Fibroblast of lung (primary cell): ENCODE measurements around the gene EFHD1. TPM values are rescaled to one million over a fixed set of nuclear protein-coding genes. Genes with fewer than 3 reads are reported as not detected.

Experiments used
- DNase-seq, 2 donors: peaks; one replicate each; pipeline versions ENCODE4 v3.0.0 to v3.0.0-alpha.2; 2010; ENCODE audit warnings: low read depth in 2 of 2
- H2AFZ ChIP-seq: 2 replicates; pipeline ENCODE4 v1.5.1; 2012; ENCODE audit warnings: low read length, control low read depth, inconsistent platforms
- H3K27ac ChIP-seq: 2 replicates; pipeline ENCODE4 v1.5.1; 2011; ENCODE audit warnings: low read length, control low read depth; ENCODE audit not compliant: insufficient read depth
- H3K27me3 ChIP-seq: 2 replicates; pipeline ENCODE4 v1.5.1; 2011; ENCODE audit warnings: mild to moderate bottlenecking, low read length; ENCODE audit not compliant: control insufficient read depth, insufficient read depth
- H3K36me3 ChIP-seq: 2 replicates; pipeline ENCODE4 v1.5.1; 2011; ENCODE audit warnings: low read length; ENCODE audit not compliant: control insufficient read depth, insufficient read depth
- H3K4me1 ChIP-seq: 2 replicates; pipeline ENCODE4 v1.5.1; 2011; ENCODE audit warnings: low read length; ENCODE audit not compliant: control insufficient read depth, insufficient read depth; ENCODE audit errors: extremely low read depth
- H3K4me2 ChIP-seq: 2 replicates; pipeline ENCODE4 v1.5.1; 2011; ENCODE audit warnings: low read length, control low read depth; ENCODE audit not compliant: insufficient read depth; ENCODE audit errors: extremely low read depth
- H3K4me3 ChIP-seq, 4 experiments: fragments of 200-600 bp in 1 of 4; sonication (generic) in 1 of 4; replicated peaks in 1 of 4; 2 replicates each; pipeline ENCODE4 v1.5.1; 2011 to 2016; ENCODE audit warnings: low read length in 4 of 4, low read depth in 3 of 4, mild to moderate bottlenecking in 3 of 4, control low read depth in 2 of 4, inconsistent platforms in 1 of 4, mixed read lengths in 1 of 4; ENCODE audit not compliant: insufficient read depth in 1 of 4; ENCODE audit errors: control extremely low read depth in 1 of 4
- H3K79me2 ChIP-seq: 2 replicates; pipeline ENCODE4 v1.5.1; 2012; ENCODE audit warnings: mild to moderate bottlenecking, low read length, inconsistent platforms; ENCODE audit not compliant: control insufficient read depth, insufficient read depth
- H3K9ac ChIP-seq: 2 replicates; pipeline ENCODE4 v1.5.1; 2011; ENCODE audit warnings: mild to moderate bottlenecking, low read length, control low read depth; ENCODE audit not compliant: insufficient read depth
- H3K9me3 ChIP-seq: 2 replicates; pipeline ENCODE4 v1.5.1; 2012; ENCODE audit warnings: low read depth, low read length; ENCODE audit not compliant: control insufficient read depth, insufficient read depth
- H4K20me1 ChIP-seq: 2 replicates; pipeline ENCODE4 v1.5.1; 2011; ENCODE audit warnings: low read length; ENCODE audit not compliant: control insufficient read depth, insufficient read depth; ENCODE audit errors: extremely low read depth
- CTCF ChIP-seq, 2 donors: IDR thresholded peaks in 1 of 2; conservative IDR thresholded peaks in 1 of 2; 1 replicate in 1 of 2; 2 replicates in 1 of 2; pipeline ENCODE4 v1.5.1; 2011 to 2012; ENCODE audit warnings: low read length in 2 of 2, control low read depth in 1 of 2, inconsistent platforms in 1 of 2, low read depth in 1 of 2, mild to moderate bottlenecking in 1 of 2
- EZH2 ChIP-seq: IDR thresholded peaks from 2 replicates; pipeline ENCODE4 v1.5.1; 2012; ENCODE audit warnings: low read length, control low read depth, mild to moderate bottlenecking; ENCODE audit errors: missing control alignments
- polyA plus RNA-seq, 2 donors: library from polyadenylated mRNA; depleted of rRNA in 1 of 2; stranded (reverse) in 1 of 2; unstranded in 1 of 2; fragments of >200 nt; gene quantifications; 2 replicates each; pipeline ENCODE4 v1.2.1, GENCODE V29; 2011 to 2012; ENCODE audit warnings: missing spikeins in 1 of 2
- total RNA-seq: library from RNA; depleted of rRNA; stranded (reverse); fragments of >200 nt; gene quantifications from 2 replicates; pipeline ENCODE4 v1.2.1, GENCODE V29; 2014

The EFHD1 gene
- total and polyA plus RNA-seq, 2 donors (not counting 1 experiment from before 2014, with no cell fraction given) = 0.83 TPM; not detected in 1

- H3K4me2 ChIP-seq = no peak overlapping the region
- TF ChIP-seq EZH2 = no peak
- no peaks in the 10 kb centered on the region for H3K79me2 ChIP-seq
Measured at GRCh38 chr2:232613538-232614134, 19.8 kb upstream of the EFHD1 start.

GRCh38 chr2:232615339-232615738 lies 18.1 kb upstream of the EFHD1 start:
- no peak for DNase-seq
- H3K9ac ChIP-seq = no peak overlapping the region
- no peaks in the 10 kb centered on the region for H3K9me3 ChIP-seq
- TF ChIP-seq CTCF (conservative IDR thresholded peaks at IDR 0.05 in 1 of 2, IDR thresholded peaks at IDR 0.05 in 1 of 2; ENCODE audit: low read depth in 1 of 2, low read length in 2 of 2) = no peak
- no peak for TF ChIP-seq EZH2
- H4K20me1 ChIP-seq = no peaks in the 10 kb centered on the region
- H3K4me3 ChIP-seq = no peak overlapping the region
- no peak overlapping the region for H3K4me2 ChIP-seq
- no peak overlapping the region for H2AFZ ChIP-seq
- H3K27me3 ChIP-seq = no peaks in the 10 kb centered on the region
- H3K27ac ChIP-seq = no peak overlapping the region
- H3K4me1 ChIP-seq = no peaks in the 10 kb centered on the region
- H3K79me2 ChIP-seq = no peaks in the 10 kb centered on the region
- no peaks in the 10 kb centered on the region for H3K36me3 ChIP-seq

More at GRCh38 chr2:232613538-232614134, 19.8 kb upstream of the EFHD1 start:
- H3K27me3 ChIP-seq = no peaks in the 10 kb centered on the region
- no peak for DNase-seq
- H3K27ac ChIP-seq = no peak overlapping the region
- H3K36me3 ChIP-seq = no peaks in the 10 kb centered on the region
- no peak overlapping the region for H3K9ac ChIP-seq
- H3K4me1 ChIP-seq = no peaks in the 10 kb centered on the region
- H4K20me1 ChIP-seq = no peaks in the 10 kb centered on the region
- no peak overlapping the region for H3K4me3 ChIP-seq
- no peak overlapping the region for H2AFZ ChIP-seq
- no peaks in the 10 kb centered on the region for H3K9me3 ChIP-seq

- no peak overlapping the region for H3K4me2 ChIP-seq
- no peak overlapping the region for H3K27ac ChIP-seq
- TF ChIP-seq CTCF (conservative IDR thresholded peaks at IDR 0.05 in 1 of 2, IDR thresholded peaks at IDR 0.05 in 1 of 2; ENCODE audit: low read depth in 1 of 2, low read length in 2 of 2) (no peak), EZH2 (no peak)
- H3K4me1 ChIP-seq = no peaks in the 10 kb centered on the region
- no peaks in the 10 kb centered on the region for H4K20me1 ChIP-seq
- H3K27me3 ChIP-seq = no peaks in the 10 kb centered on the region
- H3K36me3 ChIP-seq = no peaks in the 10 kb centered on the region
- no peak overlapping the region for H2AFZ ChIP-seq
- no peak overlapping the region for H3K9ac ChIP-seq
- H3K79me2 ChIP-seq = no peaks in the 10 kb centered on the region
- no peaks in the 10 kb centered on the region for H3K9me3 ChIP-seq
- no peak overlapping the region for H3K4me3 ChIP-seq
- no peak for DNase-seq
Measured at GRCh38 chr2:232621186-232621585, 12.2 kb upstream of the EFHD1 start.
